Natural killer cell (primary cell): ENCODE measurements around the gene PPP2R5C. TPM values are rescaled to one million over a fixed set of nuclear protein-coding genes. Genes with fewer than 3 reads are reported as not detected.
A peak's percentile ranks its signal among the peaks of the same experiment; 100 is the strongest.

Source experiments
- ATAC-seq, 3 donors: fragments of 150-1000 bp in 2 of 3; fragments of 200-7000 bp in 1 of 3; cut with Tn5 transposase; 1 replicate in 1 of 3; 2 replicates in 2 of 3; pipeline ENCODE4 v1.10.0; 2021; ENCODE audit warnings: mild to moderate bottlenecking in 2 of 3, moderate library complexity in 2 of 3
- DNase-seq, 2 donors: peaks; one replicate each; pipeline versions ENCODE4 v3.0.0 to v3.0.0-alpha.2; 2013 to 2021; ENCODE audit warnings: mixed read lengths in 1 of 2
- H3K27ac ChIP-seq: one replicate; pipeline ENCODE4 v1.5.1; 2013; ENCODE audit warnings: mild to moderate bottlenecking, low read length
- H3K27me3 ChIP-seq: one replicate; pipeline ENCODE4 v1.6.1; 2013; ENCODE audit warnings: low read length; ENCODE audit not compliant: control insufficient read depth, insufficient read depth
- H3K36me3 ChIP-seq: one replicate; pipeline ENCODE4 v1.6.1; 2013; ENCODE audit warnings: low read length; ENCODE audit not compliant: control insufficient read depth, insufficient read depth
- H3K4me1 ChIP-seq: one replicate; pipeline ENCODE4 v1.6.1; 2013; ENCODE audit warnings: low read length; ENCODE audit not compliant: control insufficient read depth, insufficient read depth
- H3K4me3 ChIP-seq: one replicate; pipeline ENCODE4 v1.5.1; 2013; ENCODE audit warnings: low read length
- H3K9me3 ChIP-seq: one replicate; pipeline ENCODE4 v1.6.1; 2013; ENCODE audit warnings: low read length; ENCODE audit not compliant: control insufficient read depth, insufficient read depth
- H3K27ac Mint-ChIP-seq, 2 donors: one replicate each; pipeline ENCODE4 v1.8.0; 2022; ENCODE audit warnings: mild to moderate bottlenecking in 2 of 2, mixed read lengths in 2 of 2, moderate library complexity in 1 of 2
- H3K27me3 Mint-ChIP-seq, 2 donors: one replicate each; pipeline ENCODE4 v1.8.0; 2022; ENCODE audit warnings: low read depth in 2 of 2, mixed read lengths in 2 of 2
- H3K36me3 Mint-ChIP-seq: one replicate; pipeline ENCODE4 v1.8.0; 2022; ENCODE audit warnings: mixed read lengths
- H3K4me1 Mint-ChIP-seq, 2 donors: one replicate each; pipeline ENCODE4 v1.8.0; 2022; ENCODE audit warnings: mixed read lengths in 2 of 2
- H3K4me3 Mint-ChIP-seq: one replicate; pipeline ENCODE4 v1.8.0; 2022; ENCODE audit warnings: mild to moderate bottlenecking, moderate library complexity, mixed read lengths
- H3K9me3 Mint-ChIP-seq, 2 donors: one replicate each; pipeline ENCODE4 v1.8.0; 2022; ENCODE audit warnings: mixed read lengths in 2 of 2
- CTCF ChIP-seq: fragments of 200-600 bp; IDR thresholded peaks from one replicate; pipeline ENCODE4 v1.8.0; 2022; ENCODE audit warnings: antibody characterized with exemption
- WGBS: methylation state at CpG from one replicate; pipeline ENCODE4 v1.1.7; 2013; ENCODE audit warnings: missing lambda C conversion rate; ENCODE audit not compliant: insufficient coverage; 5-methylcytosine and 5-hydroxymethylcytosine counted together
- intact Hi-C: fragments of 100-400 bp; cut with micrococcal nuclease; formaldehyde crosslinking; loops from one replicate; pipeline ENCODE4 v1.14.2; 2022
- total RNA-seq, 4 donors: library from RNA; stranded (reverse); fragments of 120-200 nt in 1 of 4; gene quantifications; one replicate each; pipeline versions ENCODE4 v1.2.3 to v1.2.4, GENCODE V29; 2013 to 2022

Gene PPP2R5C
- total RNA-seq, 3 donors from 2014 or later (not counting 1 experiment from before 2014, with no cell fraction given), result 716 to 779 (median 736) TPM

DNA sequence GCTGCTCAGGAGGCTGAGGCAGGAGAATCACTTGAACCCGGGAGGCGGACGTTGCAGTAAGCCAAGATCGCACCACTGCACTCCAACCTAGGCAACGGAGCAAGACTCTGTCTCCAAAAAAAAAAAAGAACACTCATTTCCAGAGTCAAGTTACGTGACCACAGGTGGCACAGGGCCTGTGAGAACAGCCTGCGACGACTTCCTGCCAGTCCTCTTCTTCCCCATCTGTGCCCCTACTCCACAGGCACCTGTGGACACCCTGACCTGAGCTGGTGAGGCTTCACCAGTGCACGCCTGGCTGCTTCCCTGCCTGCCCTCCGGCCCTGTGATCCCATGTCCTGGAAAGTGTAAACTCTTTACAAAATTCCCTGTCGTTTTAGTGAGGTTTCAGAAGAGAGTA is 77.7 kb downstream of the PPP2R5C start:
- H3K4me3 ChIP-seq, result no peak overlapping the region
- WGBS, result 28% methylated on average over 10 of the region's 11 CpGs

GRCh38 chr14:101839661-101840060 is 78.2 kb downstream of the PPP2R5C start:
- peak overlapping the region; percentile 34 for H3K27ac ChIP-seq
- intact Hi-C loops, result loop anchor here (5.0 kb wide), 1 partner anchor 38 kb away; no protein-coding TSS in a partner anchor
- H3K4me3 ChIP-seq, result no peak overlapping the region
- peaks cover 19% of the 10 kb centered on the region for H3K36me3 ChIP-seq
- 87% methylated on average over 6 of the region's 6 CpGs for WGBS
- Mint-ChIP-seq H3K9me3 (no peaks in the 10 kb centered on the region), H3K4me3 (peak overlapping the region; percentile 58), H3K27ac (peak overlapping the region; percentile 70 to 97), H3K4me1 (peaks cover 84 to 86% of the 10 kb centered on the region in 2 donors), H3K27me3 (no peaks in the 10 kb centered on the region), H3K36me3 (no peaks in the 10 kb centered on the region)
- no peak for DNase-seq
- H3K9me3 ChIP-seq, result no peaks in the 10 kb centered on the region
- TF ChIP-seq CTCF, result no peak
- peaks cover 64% of the 10 kb centered on the region for H3K4me1 ChIP-seq
- no peak for ATAC-seq
- H3K27me3 ChIP-seq, result no peaks in the 10 kb centered on the region

More for the DNA sequence above, 77.7 kb downstream of the PPP2R5C start:
- Histone ChIP-seq H3K9me3 (no peaks in the 10 kb centered on the region), H3K4me1 (peaks cover 66% of the 10 kb centered on the region), H3K27me3 (no peaks in the 10 kb centered on the region), H3K27ac (peak overlapping the region; percentile 34), H3K36me3 (peaks cover 22% of the 10 kb centered on the region)
- DNase-seq (peak in 1 of 2 donors; percentile 70), ATAC-seq (peak; percentile 17 to 38 (median 22))
- intact Hi-C loops, result no loop called here
- no peak for TF ChIP-seq CTCF
- Mint-ChIP-seq H3K4me1 (peaks cover 84 to 85% of the 10 kb centered on the region in 2 donors), H3K4me3 (peak overlapping the region; percentile 58), H3K27ac (peak overlapping the region; percentile 70 to 97), H3K9me3 (no peaks in the 10 kb centered on the region), H3K36me3 (no peaks in the 10 kb centered on the region), H3K27me3 (no peaks in the 10 kb centered on the region)

- no peaks in the 10 kb centered on the region for H3K9me3 Mint-ChIP-seq
- peak overlapping the region; percentile 70 to 97 for H3K27ac Mint-ChIP-seq
- 50% methylated on average over 4 of the region's 5 CpGs for WGBS
- ATAC-seq (peak in 2 of 3 donors; percentile 28 to 33), DNase-seq (no peak)
- H3K9me3 ChIP-seq, result no peaks in the 10 kb centered on the region
- H3K4me3 ChIP-seq, result no peak overlapping the region
- no peaks in the 10 kb centered on the region for H3K36me3 Mint-ChIP-seq
- H3K27me3 Mint-ChIP-seq, result no peaks in the 10 kb centered on the region
- peak overlapping the region; percentile 52 for H3K4me3 Mint-ChIP-seq
- H3K4me1 ChIP-seq, result peaks cover 58% of the 10 kb centered on the region
- TF ChIP-seq CTCF, result no peak
- H3K27ac ChIP-seq, result peak overlapping the region; percentile 24
- H3K4me1 Mint-ChIP-seq, result peaks cover 84 to 85% of the 10 kb centered on the region in 2 donors
- intact Hi-C loops, result loop anchor here (5.0 kb wide), 1 partner anchor 36 kb away; no protein-coding TSS in a partner anchor
- H3K36me3 ChIP-seq, result peaks cover 15% of the 10 kb centered on the region
- H3K27me3 ChIP-seq, result no peaks in the 10 kb centered on the region
Observed at GRCh38 chr14:101840649-101841369, 79.3 kb downstream of the PPP2R5C start.
